IPS-18a (cell line): ENCODE measurements around the gene DLX1.
"Not testable (repeated sequence)": the region's sequence is repeated elsewhere in the genome, so short reads cannot be mapped to it uniquely, and the experiment has no call there.

Source experiments
- H3K27ac ChIP-seq: one replicate; pipeline ENCODE4 v1.5.1; 2013; ENCODE audit warnings: low read length
- H3K27me3 ChIP-seq: one replicate; pipeline ENCODE4 v1.6.1; 2013; ENCODE audit warnings: mild to moderate bottlenecking, low read length; ENCODE audit not compliant: control insufficient read depth, insufficient read depth
- H3K36me3 ChIP-seq: one replicate; pipeline ENCODE4 v1.6.1; 2013; ENCODE audit warnings: low read depth, low read length; ENCODE audit not compliant: control insufficient read depth
- H3K4me1 ChIP-seq: one replicate; pipeline ENCODE4 v1.6.1; 2013; ENCODE audit warnings: low read depth, low read length; ENCODE audit not compliant: control insufficient read depth
- H3K4me3 ChIP-seq: one replicate; pipeline ENCODE4 v1.5.1; 2013; ENCODE audit warnings: low read length
- H3K9ac ChIP-seq: one replicate; pipeline ENCODE4 v1.6.1; 2013; ENCODE audit warnings: mild to moderate bottlenecking, low read length, moderate library complexity
- H3K9me3 ChIP-seq: one replicate; pipeline ENCODE4 v1.6.1; 2013; ENCODE audit warnings: low read depth, low read length; ENCODE audit not compliant: control insufficient read depth

Gene DLX1

GRCh38 chr2:172116107-172116506, 30.8 kb downstream of the DLX1 start:
- no peaks in the 10 kb centered on the region for H3K36me3 ChIP-seq
- no peak overlapping the region for H3K27ac ChIP-seq
- no peak overlapping the region for H3K9ac ChIP-seq
- peaks cover 11% of the 10 kb centered on the region for H3K27me3 ChIP-seq
- H3K9me3 ChIP-seq: no peaks in the 10 kb centered on the region
- no peak overlapping the region for H3K4me3 ChIP-seq
- no peaks in the 10 kb centered on the region for H3K4me1 ChIP-seq

- Histone ChIP-seq H3K4me1 (no peaks in the 10 kb centered on the region), H3K27ac (no peak overlapping the region), H3K9me3 (no peaks in the 10 kb centered on the region), H3K36me3 (no peaks in the 10 kb centered on the region), H3K27me3 (peaks cover 3% of the 10 kb centered on the region), H3K9ac (no peak overlapping the region), H3K4me3 (no peak overlapping the region)
These were observed 33.8 kb downstream of the DLX1 start for GRCh38 chr2:172119089-172119488.

GRCh38 chr2:172120118-172120517, 34.8 kb downstream of the DLX1 start:
- H3K9me3 ChIP-seq: no peaks in the 10 kb centered on the region
- no peaks in the 10 kb centered on the region for H3K27me3 ChIP-seq
- H3K9ac ChIP-seq: no peak overlapping the region
- H3K4me1 ChIP-seq: no peaks in the 10 kb centered on the region
- no peak overlapping the region for H3K4me3 ChIP-seq
- no peak overlapping the region for H3K27ac ChIP-seq
- no peaks in the 10 kb centered on the region for H3K36me3 ChIP-seq

DNA sequence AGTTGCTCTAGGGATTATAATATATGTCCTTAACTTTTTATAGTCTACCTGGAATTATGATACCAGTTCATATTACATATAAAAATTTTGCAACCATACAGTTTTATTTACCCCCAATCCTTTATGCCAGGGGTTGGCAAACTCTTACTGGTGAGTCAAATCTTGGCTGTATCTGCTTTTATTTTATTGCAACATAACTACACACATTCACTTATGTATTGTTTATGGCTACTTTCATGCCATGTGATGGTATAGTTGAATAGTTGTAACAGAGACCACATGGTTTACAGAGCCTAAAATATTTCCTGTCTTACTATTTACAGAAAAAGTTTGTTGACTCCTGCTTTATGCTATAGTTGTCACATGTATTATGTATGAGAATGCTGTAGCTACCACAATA, 43.2 kb downstream of the DLX1 start:
- H3K9ac ChIP-seq: no peak overlapping the region
- H3K4me3 ChIP-seq: no peak overlapping the region
- no peaks in the 10 kb centered on the region for H3K9me3 ChIP-seq
- no peaks in the 10 kb centered on the region for H3K36me3 ChIP-seq
- H3K27me3 ChIP-seq: peaks cover 4% of the 10 kb centered on the region
- no peak overlapping the region for H3K27ac ChIP-seq
- H3K4me1 ChIP-seq: peaks cover 19% of the 10 kb centered on the region

- no peak overlapping the region for H3K9ac ChIP-seq
- H3K4me1 ChIP-seq: peaks cover 19% of the 10 kb centered on the region
- H3K27ac ChIP-seq: no peak overlapping the region
- H3K4me3 ChIP-seq: no peak overlapping the region
- H3K36me3 ChIP-seq: no peaks in the 10 kb centered on the region
- no peaks in the 10 kb centered on the region for H3K9me3 ChIP-seq
- peaks cover 4% of the 10 kb centered on the region for H3K27me3 ChIP-seq
These were observed 44.1 kb downstream of the DLX1 start for GRCh38 chr2:172129404-172129803.

- Histone ChIP-seq H3K27me3 (peaks cover 4% of the 10 kb centered on the region), H3K36me3 (no peaks in the 10 kb centered on the region), H3K4me3 (no peak overlapping the region), H3K9me3 (no peaks in the 10 kb centered on the region), H3K9ac (no peak overlapping the region), H3K4me1 (peaks cover 19% of the 10 kb centered on the region), H3K27ac (no peak overlapping the region)
These were observed 46.6 kb downstream of the DLX1 start for GRCh38 chr2:172131713-172132555.

DNA sequence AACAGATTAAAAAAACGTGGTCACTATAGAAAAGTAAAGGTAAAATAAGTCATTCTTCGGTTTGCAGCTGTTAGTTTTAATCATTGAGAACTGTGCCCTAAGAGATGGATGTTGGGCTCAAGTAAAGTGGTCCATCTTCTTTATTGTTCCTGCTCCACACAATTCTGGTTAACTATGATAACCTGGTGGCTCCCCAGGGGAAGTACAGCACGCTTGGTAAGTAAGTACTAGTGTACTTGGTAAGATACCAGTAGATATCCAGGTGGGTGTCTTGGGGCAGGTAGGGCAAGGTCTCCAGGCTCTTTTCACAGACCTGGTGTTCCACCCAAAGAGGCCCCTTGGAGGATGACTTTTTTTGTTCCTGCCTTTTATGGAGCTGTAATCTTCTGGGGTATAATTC, 49.0 kb downstream of the DLX1 start:
- no peak overlapping the region for H3K9ac ChIP-seq
- H3K4me1 ChIP-seq: peaks cover 19% of the 10 kb centered on the region
- H3K27me3 ChIP-seq: peaks cover 4% of the 10 kb centered on the region
- H3K4me3 ChIP-seq: no peak overlapping the region
- H3K27ac ChIP-seq: no peak overlapping the region
- H3K36me3 ChIP-seq: no peaks in the 10 kb centered on the region
- no peaks in the 10 kb centered on the region for H3K9me3 ChIP-seq

GRCh38 chr2:172135446-172135845, 50.1 kb downstream of the DLX1 start:
- Histone ChIP-seq H3K9me3 (no peaks in the 10 kb centered on the region), H3K4me3 (no peak overlapping the region), H3K9ac (no peak overlapping the region), H3K27me3 (peaks cover 4% of the 10 kb centered on the region), H3K27ac (no peak overlapping the region), H3K4me1 (peaks cover 19% of the 10 kb centered on the region), H3K36me3 (no peaks in the 10 kb centered on the region)

- Histone ChIP-seq H3K9me3 (no peaks in the 10 kb centered on the region), H3K4me3 (no peak overlapping the region), H3K4me1 (peaks cover 12% of the 10 kb centered on the region), H3K36me3 (no peaks in the 10 kb centered on the region), H3K27ac (no peak overlapping the region), H3K27me3 (peaks cover 4% of the 10 kb centered on the region), H3K9ac (no peak overlapping the region)
These were observed 51.8 kb downstream of the DLX1 start for GRCh38 chr2:172137109-172137508.

DNA sequence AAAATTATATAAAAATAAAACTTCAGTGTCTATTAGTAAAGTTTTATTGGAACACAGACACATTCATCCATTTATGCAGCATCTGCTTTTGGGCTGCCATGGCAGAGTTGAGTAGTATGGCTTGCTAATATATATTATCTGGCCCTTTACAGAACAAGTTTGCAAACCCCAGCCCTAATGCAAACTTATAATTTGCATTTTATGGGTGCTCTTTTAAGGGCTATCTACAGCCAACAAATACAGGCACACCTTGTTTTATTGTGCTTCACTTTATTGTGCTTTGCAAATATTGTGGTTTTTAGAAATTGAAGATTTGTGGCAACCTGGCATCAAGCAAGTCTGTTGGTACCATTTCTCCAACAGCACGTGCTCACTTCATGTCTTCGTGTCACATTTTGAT, 52.6 kb downstream of the DLX1 start:
- peaks cover 4% of the 10 kb centered on the region for H3K27me3 ChIP-seq
- H3K36me3 ChIP-seq: no peaks in the 10 kb centered on the region
- H3K27ac ChIP-seq: no peak overlapping the region
- H3K9ac ChIP-seq: no peak overlapping the region
- no peaks in the 10 kb centered on the region for H3K9me3 ChIP-seq
- no peak overlapping the region for H3K4me3 ChIP-seq
- H3K4me1 ChIP-seq: peaks cover 3% of the 10 kb centered on the region

DNA sequence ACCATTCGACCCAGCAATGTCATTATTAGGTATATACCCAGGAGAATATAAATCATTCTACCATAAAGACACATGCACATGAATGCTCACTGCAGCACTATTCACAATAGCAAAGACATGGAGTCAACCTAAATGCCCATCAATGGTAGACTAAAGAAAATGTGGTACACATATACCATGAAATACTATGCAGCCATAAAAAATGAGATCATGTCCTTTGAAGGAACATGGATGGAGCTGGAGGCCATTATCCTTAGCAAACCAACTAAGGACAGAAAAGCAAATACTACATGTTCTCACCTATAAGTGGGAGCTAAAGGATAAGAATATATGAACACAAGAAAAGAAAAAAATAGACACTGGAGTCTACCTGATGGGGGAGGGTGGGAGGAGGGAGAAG, 53.4 kb downstream of the DLX1 start:
- not testable (repeated sequence) for H3K4me1 ChIP-seq, H3K27me3 ChIP-seq, H3K36me3 ChIP-seq, H3K27ac ChIP-seq, H3K9ac ChIP-seq, H3K9me3 ChIP-seq, H3K4me3 ChIP-seq
